Kidney capillary endothelial cell (primary cell): ENCODE results near the gene PI4KB.

Source experiments
- DNase-seq: peaks from one replicate; pipeline ENCODE4 v3.0.0-alpha.2; 2018; ENCODE audit warnings: low spot score

PI4KB gene

GRCh38 chr1:151346082-151346768, 19.0 kb upstream of the PI4KB start:
- DNase-seq = no peak

GRCh38 chr1:151344291-151344690, 17.1 kb upstream of the PI4KB start:
- no peak for DNase-seq

GRCh38 chr1:151343587-151343986, 16.4 kb upstream of the PI4KB start:
- DNase-seq = no peak

- no peak for DNase-seq
These were observed 15.4 kb upstream of the PI4KB start for GRCh38 chr1:151342569-151342968.

- no peak for DNase-seq
These were observed 14.8 kb upstream of the PI4KB start for GRCh38 chr1:151342021-151342420.

- peak; percentile 69 for DNase-seq
These were observed 13.9 kb upstream of the PI4KB start for GRCh38 chr1:151340870-151341754.

- DNase-seq = no peak
These were observed 9.3 kb upstream of the PI4KB start for GRCh38 chr1:151336556-151336955.

- no peak for DNase-seq
These were observed 7.6 kb upstream of the PI4KB start for GRCh38 chr1:151334822-151335221.

GRCh38 chr1:151327903-151328674, 873 bp upstream of the PI4KB start:
- DNase-seq = no peak

- DNase-seq = no peak
These were observed 495 bp downstream of the PI4KB start for GRCh38 chr1:151326619-151327222.

GRCh38 chr1:151325646-151326429, 1.4 kb downstream of the PI4KB start:
- no peak for DNase-seq

GRCh38 chr1:151325231-151325630, 2.0 kb downstream of the PI4KB start:
- no peak for DNase-seq

GRCh38 chr1:151324390-151324930, 2.8 kb downstream of the PI4KB start:
- no peak for DNase-seq

GRCh38 chr1:151318975-151319374, 8.2 kb downstream of the PI4KB start:
- no peak for DNase-seq

- no peak for DNase-seq
These were observed 11.5 kb downstream of the PI4KB start for GRCh38 chr1:151315565-151316235.

GRCh38 chr1:151314137-151314875, 12.9 kb downstream of the PI4KB start:
- peak; percentile 33 for DNase-seq

GRCh38 chr1:151313501-151313900, 13.7 kb downstream of the PI4KB start:
- DNase-seq = no peak

- DNase-seq = no peak
These were observed 14.4 kb downstream of the PI4KB start for GRCh38 chr1:151312826-151313225.

- DNase-seq = no peak
These were observed 14.8 kb downstream of the PI4KB start for GRCh38 chr1:151312411-151312810.
